ENCODE results near the gene RAB23. TPM values are rescaled to one million over a fixed set of nuclear protein-coding genes. Genes with fewer than 3 reads are reported as not detected.

Gene RAB23
- total and polyA plus RNA-seq, 8 donors = 0.69 to 4.5 (median 1.6) TPM

DNA sequence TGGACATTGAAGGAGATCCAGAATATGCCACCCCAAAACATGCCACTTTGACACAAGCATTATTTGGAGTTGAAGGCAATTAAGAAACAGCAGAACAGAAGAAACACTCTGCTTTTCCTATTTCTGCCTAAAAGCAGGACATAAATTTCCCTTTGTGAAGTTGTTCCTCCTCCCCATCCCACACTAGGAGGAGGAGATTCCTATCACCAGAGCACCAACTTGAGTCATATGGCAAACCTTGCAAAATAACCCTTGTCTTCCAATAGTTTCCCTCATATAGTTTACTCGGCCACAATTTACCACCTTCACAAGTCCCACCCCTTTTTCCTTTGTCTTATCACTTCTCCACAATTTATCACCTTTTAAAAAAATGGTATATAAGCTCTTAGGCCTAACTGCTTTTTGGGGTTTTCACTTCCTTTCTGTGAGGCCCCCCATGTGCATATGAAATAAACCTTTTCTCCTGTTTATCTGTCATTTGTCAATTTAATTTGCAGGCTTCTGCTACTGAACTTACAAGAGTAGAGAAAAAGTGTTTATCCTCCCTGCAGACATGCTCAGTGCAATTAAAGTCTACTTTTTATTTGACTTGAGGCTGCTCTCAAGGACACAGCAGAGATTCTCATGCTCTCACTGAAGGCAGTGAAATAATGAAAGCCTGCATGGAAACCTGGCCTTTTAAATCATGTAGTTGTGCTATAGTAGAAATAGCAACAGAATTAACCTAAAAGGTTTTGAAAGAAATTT, 2.8 kb upstream of the RAB23 start:
- FAIRE-seq (no peak), ATAC-seq (no peak), DNase-seq (no peak)
- Histone ChIP-seq H3K4me1 (peaks cover 0 to 9% (median 4%) of the 10 kb centered on the region in 3 donors), H3K9me3 (no peaks in the 10 kb centered on the region), H3K27me3 (no peaks in the 10 kb centered on the region), H3K27ac (no peak overlapping the region), H3K4me3 (no peak overlapping the region), H3K36me3 (no peaks in the 10 kb centered on the region)
- no peak for TF ChIP-seq CTCF (IDR thresholded peaks at IDR 0.05)
- WGBS, 2 donors = 49 to 56% methylated on average over 1 of the region's 1 CpG
- intact Hi-C loops (cut with DNase I) = no loop called here

DNA sequence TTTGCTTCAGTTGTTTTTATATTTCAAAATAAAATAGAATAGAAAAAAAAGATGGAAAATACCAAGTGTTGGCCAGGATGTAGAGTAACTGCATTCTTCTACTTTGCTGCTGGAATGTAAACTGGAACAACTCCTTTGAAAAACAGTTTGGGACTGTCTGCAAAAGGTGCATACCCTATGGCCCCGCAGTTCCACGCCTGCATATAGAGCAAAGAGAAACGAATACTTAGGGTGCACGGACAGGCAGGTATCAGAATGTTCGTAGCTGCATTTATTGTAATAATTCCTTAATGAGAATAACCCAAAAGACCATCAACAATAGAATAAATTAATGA, 603 bp upstream of the RAB23 start:
- ATAC-seq (peak in 2 of 4 donors; percentile 12 to 14), FAIRE-seq (no peak)
- intact Hi-C loops (cut with DNase I) = no loop called here

DNA sequence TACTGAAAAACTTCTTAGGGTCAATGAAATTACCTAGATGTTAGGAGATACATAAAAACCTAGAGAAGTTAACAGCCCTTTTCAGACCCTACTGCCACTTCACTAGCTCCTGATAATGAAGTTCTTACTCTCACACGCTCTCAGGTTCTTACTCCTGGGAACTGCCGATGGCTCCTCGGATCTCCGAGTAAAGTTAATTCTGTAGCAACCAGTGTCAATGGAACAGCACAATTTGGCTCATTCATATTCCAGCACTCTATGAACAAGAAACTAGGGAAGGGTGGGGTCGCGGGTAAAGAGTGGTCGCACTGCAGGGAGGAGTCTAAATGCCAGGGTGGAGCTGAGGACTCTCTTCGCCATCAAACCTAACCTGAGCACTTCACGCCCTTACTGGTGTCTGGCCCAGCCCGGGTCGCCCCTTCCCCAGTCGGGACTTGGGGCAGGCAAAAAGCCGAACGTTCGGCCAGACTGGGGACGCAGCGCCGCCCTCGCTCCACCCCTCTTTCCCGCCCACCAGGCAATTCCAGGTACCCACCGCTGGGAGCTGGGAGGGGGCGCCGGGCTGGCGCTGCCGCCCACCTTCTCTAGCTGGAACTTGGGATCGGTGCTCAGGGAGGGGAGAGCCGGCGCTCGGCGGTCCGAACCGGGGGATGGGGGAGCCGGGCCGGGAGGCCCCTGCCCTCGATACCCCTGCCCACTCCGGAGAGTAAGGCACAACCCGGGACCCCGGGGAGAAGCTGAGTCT, 744 bp downstream of the RAB23 start:
- Histone ChIP-seq H3K27me3 (no peaks in the 10 kb centered on the region), H3K4me3 (peak overlapping the region; percentile 84 to 95 (median 92)), H3K9me3 (no peaks in the 10 kb centered on the region), H3K4me1 (peaks cover 0 to 9% (median 4%) of the 10 kb centered on the region in 3 donors), H3K36me3 (no peaks in the 10 kb centered on the region), H3K27ac (peak overlapping the region; percentile 51 to 79 (median 58))
- no peak for FAIRE-seq
- peak; percentile 35 to 85 (median 64) for DNase-seq
- WGBS, 2 donors = 0% methylated on average over 38 of the region's 38 CpGs
- peak; percentile 76 to 88 (median 86) for ATAC-seq
- peak in 3 of 4 donors; percentile 11 to 32 (median 28) for TF ChIP-seq CTCF (IDR thresholded peaks at IDR 0.05)
- intact Hi-C loops (cut with DNase I) = no loop called here

More for the DNA sequence above, 603 bp upstream of the RAB23 start:
- no peaks in the 10 kb centered on the region for H3K27me3 ChIP-seq
- H3K4me1 ChIP-seq = peaks cover 0 to 9% (median 4%) of the 10 kb centered on the region in 3 donors
- no peak for TF ChIP-seq CTCF (IDR thresholded peaks at IDR 0.05)
- H3K36me3 ChIP-seq = no peaks in the 10 kb centered on the region
- peak overlapping the region; percentile 84 to 95 (median 92) for H3K4me3 ChIP-seq
- peak overlapping the region in 2 of 4 donors; percentile 51 to 79 for H3K27ac ChIP-seq
- WGBS, 2 donors = 8 to 11% methylated on average over 5 of the region's 5 CpGs
- no peak for DNase-seq
- H3K9me3 ChIP-seq = no peaks in the 10 kb centered on the region

- no peak overlapping the region for H3K27ac ChIP-seq
- TF ChIP-seq CTCF (IDR thresholded peaks at IDR 0.05) = no peak
- 92 to 94% methylated on average over 2 of the region's 2 CpGs for WGBS, 2 donors
- ATAC-seq (no peak), DNase-seq (no peak), FAIRE-seq (no peak)
- intact Hi-C loops (cut with DNase I) = no loop called here
- H3K36me3 ChIP-seq = no peaks in the 10 kb centered on the region
- no peaks in the 10 kb centered on the region for H3K9me3 ChIP-seq
- peaks cover 0 to 9% (median 4%) of the 10 kb centered on the region in 3 donors for H3K4me1 ChIP-seq
- no peaks in the 10 kb centered on the region for H3K27me3 ChIP-seq
- no peak overlapping the region for H3K4me3 ChIP-seq
Measured at GRCh38 chr6:57220083-57220703, 1.9 kb downstream of the RAB23 start.
